Measurements from ENCODE around the gene SEC24A. TPM values are rescaled to one million over a fixed set of nuclear protein-coding genes. Genes with fewer than 3 reads are reported as not detected.

The SEC24A gene
- total RNA-seq, 1 donor = 30.0 TPM

DNA sequence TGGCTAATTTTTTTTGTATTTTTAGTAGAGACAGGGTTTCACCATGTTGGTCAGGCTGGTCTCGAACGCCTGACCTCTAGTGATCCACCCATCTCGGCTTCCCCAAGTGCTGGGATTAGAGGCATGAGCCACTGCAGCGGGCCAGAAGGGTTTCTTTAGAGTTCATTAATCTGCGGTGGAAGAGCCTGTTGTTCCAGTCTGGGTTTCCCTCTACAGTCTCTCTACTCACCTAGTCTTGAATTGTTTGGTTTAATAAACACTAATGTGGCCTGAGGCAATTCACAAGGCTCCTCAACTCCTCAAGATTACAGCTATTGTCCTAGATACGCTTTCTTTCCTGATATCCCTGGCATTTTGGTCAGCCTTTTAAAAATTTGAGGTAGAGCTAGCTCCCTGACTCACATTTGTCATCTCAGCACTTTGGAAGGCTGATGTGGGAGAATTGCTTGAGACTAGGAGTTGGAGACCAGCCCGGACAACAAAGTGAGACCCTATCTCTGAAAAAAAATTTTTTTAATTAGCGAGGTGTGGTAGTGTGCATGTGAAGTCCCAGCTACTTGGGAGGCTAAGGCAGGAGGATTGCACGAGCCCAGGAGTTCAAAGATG, 11.4 kb upstream of the SEC24A start:
- H2AFZ ChIP-seq (ENCODE audit: low read length) = no peak overlapping the region
- no peak overlapping the region for H3K4me2 ChIP-seq (ENCODE audit: insufficient read depth, low read length)
- no peaks in the 10 kb centered on the region for H4K20me1 ChIP-seq (ENCODE audit: insufficient read depth, low read length)
- no peak overlapping the region for H3K4me3 ChIP-seq (ENCODE audit: insufficient read depth, low read length)
- H3K27ac ChIP-seq (ENCODE audit: low read depth, low read length) = no peak overlapping the region
- H3K36me3 ChIP-seq (ENCODE audit: insufficient read depth, low read length) = no peaks in the 10 kb centered on the region
- DNase-seq (ENCODE audit: insufficient read length, low spot score, missing footprints) = peak; percentile 13
- no peaks in the 10 kb centered on the region for H3K27me3 ChIP-seq (ENCODE audit: insufficient read depth, low read length)
- H3K9me3 ChIP-seq (ENCODE audit: low read depth, low read length) = no peaks in the 10 kb centered on the region
- peaks cover 7% of the 10 kb centered on the region for H3K79me2 ChIP-seq (ENCODE audit: insufficient read depth, low read length)
- no peaks in the 10 kb centered on the region for H3K4me1 ChIP-seq (ENCODE audit: insufficient read depth, low read length)
- TF ChIP-seq, protein P1, sequence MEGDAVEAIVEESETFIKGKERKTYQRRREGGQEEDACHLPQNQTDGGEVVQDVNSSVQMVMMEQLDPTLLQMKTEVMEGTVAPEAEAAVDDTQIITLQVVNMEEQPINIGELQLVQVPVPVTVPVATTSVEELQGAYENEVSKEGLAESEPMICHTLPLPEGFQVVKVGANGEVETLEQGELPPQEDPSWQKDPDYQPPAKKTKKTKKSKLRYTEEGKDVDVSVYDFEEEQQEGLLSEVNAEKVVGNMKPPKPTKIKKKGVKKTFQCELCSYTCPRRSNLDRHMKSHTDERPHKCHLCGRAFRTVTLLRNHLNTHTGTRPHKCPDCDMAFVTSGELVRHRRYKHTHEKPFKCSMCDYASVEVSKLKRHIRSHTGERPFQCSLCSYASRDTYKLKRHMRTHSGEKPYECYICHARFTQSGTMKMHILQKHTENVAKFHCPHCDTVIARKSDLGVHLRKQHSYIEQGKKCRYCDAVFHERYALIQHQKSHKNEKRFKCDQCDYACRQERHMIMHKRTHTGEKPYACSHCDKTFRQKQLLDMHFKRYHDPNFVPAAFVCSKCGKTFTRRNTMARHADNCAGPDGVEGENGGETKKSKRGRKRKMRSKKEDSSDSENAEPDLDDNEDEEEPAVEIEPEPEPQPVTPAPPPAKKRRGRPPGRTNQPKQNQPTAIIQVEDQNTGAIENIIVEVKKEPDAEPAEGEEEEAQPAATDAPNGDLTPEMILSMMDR (IDR thresholded peaks at IDR 0.05; ENCODE audit: extremely low read depth, low read depth, low read length) = no peak

DNA sequence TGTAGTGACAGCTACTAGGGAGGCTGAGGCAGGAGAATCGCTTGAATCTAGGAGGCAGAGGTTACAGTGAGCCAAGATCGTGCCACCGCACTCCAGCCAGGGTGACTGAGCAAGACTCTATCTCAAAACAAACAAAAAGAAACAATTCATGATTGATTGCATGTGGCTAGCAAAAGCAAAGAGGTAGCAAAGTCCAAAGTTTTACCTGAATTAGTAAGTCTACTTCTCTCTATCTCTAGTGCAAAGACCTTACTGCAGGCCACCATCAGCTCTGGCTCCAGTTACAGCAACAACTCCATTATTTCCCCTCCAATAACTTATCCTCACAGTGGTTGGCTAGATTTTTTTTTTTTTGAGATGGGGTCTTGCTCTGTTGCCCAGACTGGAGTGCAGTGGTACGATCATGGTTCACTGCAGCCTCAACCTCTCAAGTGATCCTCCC, 9.8 kb upstream of the SEC24A start:
- no peak for DNase-seq (ENCODE audit: insufficient read length, low spot score, missing footprints)
- no peak overlapping the region for H3K4me2 ChIP-seq (ENCODE audit: insufficient read depth, low read length)
- no peaks in the 10 kb centered on the region for H3K9me3 ChIP-seq (ENCODE audit: low read depth, low read length)
- no peak overlapping the region for H3K4me3 ChIP-seq (ENCODE audit: insufficient read depth, low read length)
- H2AFZ ChIP-seq (ENCODE audit: low read length) = no peak overlapping the region
- no peak overlapping the region for H3K27ac ChIP-seq (ENCODE audit: low read depth, low read length)
- no peaks in the 10 kb centered on the region for H3K4me1 ChIP-seq (ENCODE audit: insufficient read depth, low read length)
- TF ChIP-seq, protein P1 (IDR thresholded peaks at IDR 0.05; ENCODE audit: extremely low read depth, low read depth, low read length) = no peak
- H3K79me2 ChIP-seq (ENCODE audit: insufficient read depth, low read length) = no peaks in the 10 kb centered on the region
- no peaks in the 10 kb centered on the region for H4K20me1 ChIP-seq (ENCODE audit: insufficient read depth, low read length)
- H3K27me3 ChIP-seq (ENCODE audit: insufficient read depth, low read length) = no peaks in the 10 kb centered on the region
- no peaks in the 10 kb centered on the region for H3K36me3 ChIP-seq (ENCODE audit: insufficient read depth, low read length)

DNA sequence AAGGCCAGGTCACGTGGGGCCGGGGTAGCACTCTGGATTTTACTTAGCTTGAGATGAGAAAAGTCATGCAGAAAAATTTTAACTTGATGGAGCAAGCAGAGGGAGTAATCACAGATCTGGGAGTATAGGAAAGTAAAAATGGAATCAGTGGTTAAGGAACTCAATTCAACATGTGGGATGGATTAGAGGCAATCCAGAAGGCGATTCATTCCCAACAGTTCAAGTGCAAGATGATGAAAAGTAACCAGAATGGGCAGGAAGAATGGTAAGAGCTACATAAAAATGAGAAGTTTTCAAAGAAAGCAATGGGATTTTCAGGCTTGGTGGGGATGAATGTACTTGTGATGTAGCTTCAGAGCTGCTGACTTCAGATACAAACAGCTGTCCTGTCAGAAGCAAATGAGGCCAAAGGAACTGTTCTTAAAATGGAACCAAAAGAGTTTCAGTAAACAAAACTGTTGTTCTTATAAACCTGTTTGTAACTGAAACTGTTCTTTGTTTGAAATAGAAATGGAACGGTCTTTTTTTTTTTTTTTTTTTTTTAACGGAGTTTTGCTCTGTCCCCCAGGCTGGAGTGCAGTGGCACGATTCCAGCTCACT, 5.6 kb upstream of the SEC24A start:
- Histone ChIP-seq H3K27me3 (ENCODE audit: insufficient read depth, low read length) (no peaks in the 10 kb centered on the region), H2AFZ (ENCODE audit: low read length) (no peak overlapping the region), H3K4me1 (ENCODE audit: insufficient read depth, low read length) (no peaks in the 10 kb centered on the region), H3K4me2 (ENCODE audit: insufficient read depth, low read length) (no peak overlapping the region), H3K27ac (ENCODE audit: low read depth, low read length) (no peak overlapping the region), H4K20me1 (ENCODE audit: insufficient read depth, low read length) (no peaks in the 10 kb centered on the region), H3K9me3 (ENCODE audit: low read depth, low read length) (no peaks in the 10 kb centered on the region), H3K36me3 (ENCODE audit: insufficient read depth, low read length) (no peaks in the 10 kb centered on the region), H3K4me3 (ENCODE audit: insufficient read depth, low read length) (no peak overlapping the region), H3K79me2 (ENCODE audit: insufficient read depth, low read length) (no peaks in the 10 kb centered on the region)
- DNase-seq (ENCODE audit: insufficient read length, low spot score, missing footprints) = peak; percentile 18
- TF ChIP-seq, protein P1 (IDR thresholded peaks at IDR 0.05; ENCODE audit: extremely low read depth, low read depth, low read length) = no peak

DNA sequence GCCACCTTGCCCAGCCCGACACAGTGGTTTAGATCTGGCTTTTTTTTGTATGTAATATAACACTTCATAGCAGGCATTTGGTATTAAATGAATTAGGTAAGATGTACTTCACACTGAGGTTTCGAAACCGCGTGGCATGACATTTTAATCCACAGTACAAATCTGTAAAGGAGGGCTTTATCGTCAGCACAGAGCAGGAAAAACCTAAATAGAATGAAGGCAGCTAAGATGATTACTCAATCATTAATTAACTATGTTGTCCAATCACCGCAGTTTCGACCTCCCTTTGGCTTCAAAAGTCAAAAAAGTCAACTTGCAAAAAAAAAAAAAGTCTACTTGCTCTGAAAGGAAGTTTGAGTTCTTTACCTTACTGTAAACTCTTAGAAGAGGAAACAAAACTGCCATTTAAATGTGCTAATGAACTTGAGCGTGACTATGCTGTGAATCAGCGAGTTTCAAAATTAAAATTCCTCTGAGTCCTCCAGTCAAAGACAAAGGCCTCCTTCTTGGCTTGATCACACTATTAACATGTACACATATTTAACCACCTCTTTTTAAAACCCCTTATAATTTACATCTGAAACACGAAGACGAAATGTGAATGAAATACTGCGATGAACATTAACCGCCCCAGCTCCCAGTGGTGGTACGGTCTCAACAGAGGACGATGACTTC, 698 bp upstream of the SEC24A start:
- peak; percentile 49 for DNase-seq (ENCODE audit: insufficient read length, low spot score, missing footprints)
- H3K4me2 ChIP-seq (ENCODE audit: insufficient read depth, low read length) = peak overlapping the region; percentile 82
- peaks cover 42% of the 10 kb centered on the region for H3K79me2 ChIP-seq (ENCODE audit: insufficient read depth, low read length)
- H3K4me1 ChIP-seq (ENCODE audit: insufficient read depth, low read length) = peaks cover 12% of the 10 kb centered on the region
- H3K27me3 ChIP-seq (ENCODE audit: insufficient read depth, low read length) = no peaks in the 10 kb centered on the region
- TF ChIP-seq, protein P1 (IDR thresholded peaks at IDR 0.05; ENCODE audit: extremely low read depth, low read depth, low read length) = no peak
- H2AFZ ChIP-seq (ENCODE audit: low read length) = peak overlapping the region; percentile 59
- H4K20me1 ChIP-seq (ENCODE audit: insufficient read depth, low read length) = peaks cover 20% of the 10 kb centered on the region
- no peaks in the 10 kb centered on the region for H3K9me3 ChIP-seq (ENCODE audit: low read depth, low read length)
- H3K36me3 ChIP-seq (ENCODE audit: insufficient read depth, low read length) = peaks cover 4% of the 10 kb centered on the region
- H3K4me3 ChIP-seq (ENCODE audit: insufficient read depth, low read length) = peak overlapping the region; percentile 100
- peak overlapping the region; percentile 90 for H3K27ac ChIP-seq (ENCODE audit: low read depth, low read length)
